CD4-positive, alpha-beta T cell treated with Interleukin-15 for 1 hour (primary cell): ENCODE measurements around the gene TCF7L2.
"Not testable (repeated sequence)": the region's sequence is repeated elsewhere in the genome, so short reads cannot be mapped to it uniquely, and the experiment has no call there.

Experiments used
- DNase-seq: peaks from one replicate; pipeline ENCODE4 v3.0.0-alpha.2; 2020

The TCF7L2 gene

GRCh38 chr10:113049881-113050280 lies 99.8 kb downstream of the TCF7L2 start:
- DNase-seq: no peak

DNA sequence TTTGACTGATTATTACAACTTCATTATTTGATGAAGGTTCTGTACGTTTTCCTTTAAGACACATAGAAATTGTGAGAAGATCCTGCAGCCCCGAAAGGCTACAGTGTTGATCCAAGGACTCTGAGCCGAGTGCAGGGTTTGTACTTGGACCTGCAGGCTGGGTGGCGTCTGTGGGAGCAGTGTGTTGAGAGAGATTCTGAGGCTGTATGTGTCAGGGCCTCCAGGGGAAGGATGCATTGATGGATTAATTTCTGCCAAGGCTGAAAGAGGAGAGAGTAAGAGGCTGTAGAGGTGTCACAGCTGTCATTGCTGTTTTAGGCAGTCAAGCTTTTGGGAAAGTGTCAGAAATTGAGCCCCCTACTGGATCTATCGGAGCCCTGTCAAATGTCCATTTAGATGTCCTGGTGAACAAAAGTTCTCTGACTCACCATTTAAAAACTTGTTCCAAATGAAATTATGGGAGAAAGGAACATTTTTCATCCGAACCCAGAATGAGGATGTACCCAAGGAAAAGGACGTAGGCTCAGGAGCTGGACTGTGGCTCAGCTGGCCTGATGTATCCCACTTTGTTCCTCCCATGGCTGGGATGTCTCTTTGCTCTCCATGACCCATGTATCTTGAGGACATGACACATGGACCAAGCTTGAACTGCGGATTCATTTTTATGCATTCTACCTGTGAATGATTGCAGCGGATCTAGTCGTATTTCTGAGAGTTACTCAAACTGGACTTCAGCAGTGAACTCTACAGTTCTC lies 102.2 kb downstream of the TCF7L2 start:
- DNase-seq: no peak

DNA sequence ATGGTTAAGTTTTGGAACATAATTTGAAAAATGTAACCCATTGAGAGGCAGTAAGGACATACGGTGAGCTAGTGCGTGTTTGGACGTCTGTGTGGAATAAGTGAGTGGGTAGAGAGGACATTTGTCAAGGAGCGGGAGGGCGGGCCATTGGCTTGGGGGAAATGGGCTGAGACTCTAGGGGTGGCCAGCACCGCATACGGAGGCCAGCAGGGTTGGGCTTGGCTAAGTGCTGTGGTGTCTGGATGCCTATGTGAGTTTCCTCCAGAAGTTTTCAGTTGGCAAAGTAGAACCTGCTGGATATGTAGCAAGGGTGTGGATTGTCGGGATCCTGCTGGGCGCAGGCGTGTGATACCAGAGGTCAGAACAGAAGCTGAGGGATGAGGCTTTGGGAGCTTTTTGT lies 103.0 kb downstream of the TCF7L2 start:
- DNase-seq: no peak

GRCh38 chr10:113053881-113054280 lies 103.8 kb downstream of the TCF7L2 start:
- no peak for DNase-seq

- no peak for DNase-seq
These were observed 105.4 kb downstream of the TCF7L2 start for GRCh38 chr10:113055458-113055857.

GRCh38 chr10:113056030-113056429 lies 106.0 kb downstream of the TCF7L2 start:
- no peak for DNase-seq

DNA sequence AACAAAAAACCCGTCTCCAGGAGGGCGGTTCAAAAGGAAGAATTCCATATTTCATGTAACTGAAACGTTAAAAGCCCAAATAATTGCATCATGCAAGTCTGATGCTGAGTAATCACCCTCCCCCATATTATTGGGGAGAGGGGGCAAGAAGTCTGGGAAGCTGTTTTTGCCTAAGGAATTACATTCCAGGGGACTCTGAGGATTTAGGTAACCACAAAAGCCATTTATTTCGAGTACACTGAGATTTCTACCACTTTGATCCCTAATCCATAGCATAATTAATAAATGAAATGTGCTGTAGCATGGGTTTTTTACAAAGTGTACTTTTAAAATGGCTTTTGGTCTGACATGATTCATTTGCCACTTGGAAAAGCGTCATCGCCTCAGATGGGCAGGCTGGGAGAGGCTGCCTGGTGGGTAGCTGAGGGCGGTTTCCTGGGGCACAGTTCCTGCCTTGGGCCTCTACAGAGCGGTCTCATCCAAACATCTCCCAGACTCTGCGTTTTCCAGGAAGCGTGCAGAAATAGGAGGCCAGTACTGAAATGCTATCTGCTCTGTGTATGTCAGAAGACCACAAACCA lies 106.5 kb downstream of the TCF7L2 start:
- DNase-seq: no peak

- DNase-seq: no peak
These were observed 108.0 kb downstream of the TCF7L2 start for GRCh38 chr10:113057948-113058522.

- no peak for DNase-seq
These were observed 108.7 kb downstream of the TCF7L2 start for GRCh38 chr10:113058523-113059370.

DNA sequence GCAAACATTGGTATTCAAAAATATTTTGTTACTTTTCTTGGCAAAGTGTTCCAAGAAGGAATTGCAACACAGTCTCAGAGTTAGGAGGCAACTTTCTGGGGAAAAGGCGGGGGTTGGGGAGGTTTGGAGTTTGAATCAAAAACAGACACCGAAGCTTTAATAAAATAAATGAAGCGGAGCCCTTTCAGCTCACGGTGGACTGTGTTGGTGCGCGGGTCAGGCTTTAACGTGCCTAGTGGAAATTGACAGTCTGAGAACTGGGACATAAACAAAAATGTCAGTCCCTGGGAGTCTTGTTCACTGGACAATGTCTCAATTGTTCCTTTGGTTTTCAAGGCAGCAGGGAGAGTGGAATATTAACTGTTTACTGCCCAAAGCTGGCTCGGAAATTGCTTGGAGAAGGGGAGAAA lies 109.3 kb downstream of the TCF7L2 start:
- DNase-seq: no peak

DNA sequence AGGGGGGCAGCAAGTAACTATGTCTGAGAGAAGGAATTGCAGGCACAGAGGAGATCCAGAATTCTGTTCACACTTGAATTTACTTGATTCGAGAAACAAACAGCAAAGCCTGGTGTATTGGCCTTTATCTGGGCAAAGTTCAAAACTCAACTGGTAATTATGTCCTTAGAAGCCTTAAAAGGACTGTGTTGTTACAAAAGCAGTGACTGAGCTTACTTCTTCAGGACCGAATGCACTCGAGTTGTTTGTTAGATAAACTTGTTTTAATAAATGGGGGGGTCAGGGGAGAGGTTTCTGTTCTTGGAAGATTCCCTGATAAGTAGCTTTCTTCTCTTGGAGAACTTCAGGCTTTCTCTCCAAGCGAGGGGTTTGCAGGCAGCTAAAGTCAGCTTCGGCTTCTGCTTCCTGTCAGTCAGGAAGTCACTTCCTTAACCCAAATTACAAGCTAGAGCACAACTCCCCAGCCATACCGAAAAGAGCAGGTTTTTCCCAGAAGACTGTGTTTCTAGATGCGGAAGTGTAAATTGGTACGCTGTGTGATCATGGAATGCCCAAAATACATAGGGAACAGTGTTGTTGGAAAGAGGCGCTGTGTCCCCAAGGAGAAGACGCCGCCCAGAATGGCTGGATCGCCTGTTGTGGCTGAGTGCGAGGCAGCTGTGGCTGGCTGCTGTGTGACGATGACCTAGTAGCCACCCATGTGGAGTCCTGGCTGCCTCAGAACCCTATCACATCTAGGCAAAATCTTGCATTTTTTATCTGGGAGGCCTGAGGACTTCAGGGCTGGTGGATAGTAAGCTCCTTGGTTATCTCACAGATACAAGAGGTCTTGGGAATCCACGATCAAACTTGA lies 110.4 kb downstream of the TCF7L2 start:
- no peak for DNase-seq

GRCh38 chr10:113061054-113061430 lies 111.0 kb downstream of the TCF7L2 start:
- DNase-seq: no peak

GRCh38 chr10:113061557-113061956 lies 111.5 kb downstream of the TCF7L2 start:
- no peak for DNase-seq

- no peak for DNase-seq
These were observed 113.3 kb downstream of the TCF7L2 start for GRCh38 chr10:113063043-113063967.

GRCh38 chr10:113064039-113064438 lies 114.0 kb downstream of the TCF7L2 start:
- no peak for DNase-seq

GRCh38 chr10:113066120-113066519 lies 116.1 kb downstream of the TCF7L2 start:
- DNase-seq: not testable (repeated sequence)

- no peak for DNase-seq
These were observed 116.7 kb downstream of the TCF7L2 start for GRCh38 chr10:113066561-113067312.

DNA sequence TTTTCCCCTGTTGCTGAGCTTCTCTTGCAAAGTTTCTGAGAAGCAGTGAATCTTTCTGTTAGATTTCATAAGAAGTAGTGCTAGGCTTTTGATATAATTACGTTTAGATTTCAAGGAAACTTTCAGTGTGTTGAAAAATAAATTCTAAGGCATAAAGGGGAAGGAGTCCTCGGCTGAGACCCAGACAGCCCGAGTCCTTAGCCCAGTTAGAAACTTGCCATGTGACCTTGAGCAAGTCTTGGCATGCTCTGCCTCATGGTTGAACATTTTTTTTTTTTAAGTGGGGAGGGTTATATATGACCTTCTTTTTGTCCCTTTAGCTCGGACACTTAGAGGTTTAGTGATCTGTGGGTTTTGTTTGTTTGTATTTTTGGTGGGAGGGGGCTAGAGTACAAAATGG lies 117.5 kb downstream of the TCF7L2 start:
- DNase-seq: no peak

DNA sequence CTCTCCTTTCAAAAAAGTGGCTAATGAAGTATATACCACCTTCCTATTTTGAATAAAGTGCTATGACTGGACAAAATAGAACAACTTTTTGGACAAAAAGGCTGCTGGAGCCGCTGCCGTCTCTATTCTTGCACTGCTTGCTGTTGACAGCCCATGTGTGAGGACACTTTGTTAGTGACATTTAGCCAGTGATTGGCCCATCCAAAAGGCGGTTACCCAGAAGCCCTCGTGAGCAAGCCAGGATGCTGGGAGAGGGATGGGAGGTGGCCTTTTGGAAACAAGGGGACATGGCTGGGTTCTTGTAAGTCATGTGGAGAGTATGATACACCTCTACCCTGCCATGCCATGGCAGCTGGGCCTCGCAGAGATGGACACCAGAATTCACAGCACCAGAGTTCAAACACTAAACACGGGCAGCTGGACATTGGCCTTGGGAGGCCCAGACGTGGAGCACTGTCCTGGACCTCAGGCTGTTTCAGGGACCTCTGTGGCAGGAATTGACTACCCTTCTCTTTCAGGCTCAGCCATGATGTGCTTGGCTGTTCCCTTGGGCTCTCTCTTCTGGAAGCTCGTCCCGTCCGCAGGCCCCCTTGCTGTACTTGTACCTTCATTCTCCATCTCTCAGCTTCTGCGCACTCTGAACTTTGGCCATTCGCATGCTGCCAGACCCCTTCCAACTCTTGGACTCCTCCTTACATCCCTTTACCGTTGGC lies 118.3 kb downstream of the TCF7L2 start:
- no peak for DNase-seq

DNA sequence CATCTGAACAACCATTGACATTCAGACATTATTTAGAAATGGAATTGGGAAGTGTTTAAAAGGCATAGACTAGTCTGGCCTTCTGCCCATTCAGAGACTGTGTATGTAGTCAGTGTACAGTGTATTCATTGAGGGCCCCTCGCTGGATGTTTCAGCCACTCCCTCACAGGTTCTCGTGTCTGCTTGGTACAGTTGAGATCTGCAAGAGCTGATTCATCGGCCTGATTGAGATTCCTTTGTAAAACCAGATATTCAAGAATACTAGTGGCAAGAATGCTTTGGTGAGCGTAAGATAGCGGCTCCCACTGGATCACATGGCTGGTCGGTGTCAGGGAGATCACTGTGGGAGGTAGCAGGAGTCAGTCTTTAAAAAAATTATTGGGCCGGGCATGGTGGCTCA lies 119.5 kb downstream of the TCF7L2 start:
- no peak for DNase-seq
